GM20000 (cell line): Measurements from ENCODE around the gene B3GLCT.

ENCODE experiments used
- DNase-seq: peaks from one replicate; pipeline ENCODE4 v3.0.0; 2012; ENCODE audit warnings: low spot score
- CTCF ChIP-seq: IDR thresholded peaks from 2 replicates; pipeline ENCODE4 v1.5.1; 2012; ENCODE audit warnings: mild to moderate bottlenecking, control low read depth; ENCODE audit errors: extremely low read depth, missing control alignments

B3GLCT gene

DNA sequence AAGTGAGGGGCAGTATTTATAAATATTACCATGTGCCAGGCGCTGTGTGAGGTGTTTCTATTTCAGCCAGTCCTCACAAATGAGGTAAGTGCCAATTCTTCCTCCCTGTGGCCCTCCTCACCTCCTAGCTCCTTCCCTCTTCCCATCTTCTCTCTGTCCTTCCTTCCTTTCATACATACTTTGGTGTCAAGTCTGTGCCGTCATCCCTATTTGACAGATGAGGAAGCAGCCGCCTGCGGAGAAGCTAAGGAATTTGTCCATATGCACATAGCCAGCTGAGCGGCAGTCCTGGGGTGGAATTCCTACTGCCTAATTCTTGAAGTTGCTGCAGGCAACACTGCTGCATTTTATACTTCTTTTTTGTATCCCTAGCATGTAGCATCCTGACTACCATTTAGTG is 150.8 kb downstream of the B3GLCT start:
- no peak for TF ChIP-seq CTCF
- no peak for DNase-seq

DNA sequence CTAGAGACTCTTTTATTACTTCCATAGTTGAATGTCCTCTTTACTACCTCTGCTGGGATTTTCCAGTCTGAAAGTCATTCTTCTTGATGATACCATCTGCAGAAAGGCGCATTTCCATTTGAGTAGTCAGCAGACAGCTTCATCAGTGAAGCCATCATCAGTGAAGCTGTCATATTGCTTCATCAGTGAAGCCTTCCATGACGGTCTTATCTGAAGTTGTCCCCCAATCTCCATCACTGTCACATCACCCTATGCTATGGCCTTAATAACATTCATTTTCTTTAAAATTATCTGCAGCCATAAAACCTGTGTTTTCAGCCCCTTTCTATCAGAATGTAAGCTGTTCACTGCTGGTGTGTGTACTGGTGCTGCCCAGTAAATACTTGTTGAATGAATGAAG is 151.6 kb downstream of the B3GLCT start:
- no peak for DNase-seq
- no peak for TF ChIP-seq CTCF

GRCh38 chr13:31352467-31352866 is 152.7 kb downstream of the B3GLCT start:
- DNase-seq: no peak
- no peak for TF ChIP-seq CTCF

- no peak for DNase-seq
- TF ChIP-seq CTCF: no peak
Measured at GRCh38 chr13:31355001-31355400, 155.2 kb downstream of the B3GLCT start.

DNA sequence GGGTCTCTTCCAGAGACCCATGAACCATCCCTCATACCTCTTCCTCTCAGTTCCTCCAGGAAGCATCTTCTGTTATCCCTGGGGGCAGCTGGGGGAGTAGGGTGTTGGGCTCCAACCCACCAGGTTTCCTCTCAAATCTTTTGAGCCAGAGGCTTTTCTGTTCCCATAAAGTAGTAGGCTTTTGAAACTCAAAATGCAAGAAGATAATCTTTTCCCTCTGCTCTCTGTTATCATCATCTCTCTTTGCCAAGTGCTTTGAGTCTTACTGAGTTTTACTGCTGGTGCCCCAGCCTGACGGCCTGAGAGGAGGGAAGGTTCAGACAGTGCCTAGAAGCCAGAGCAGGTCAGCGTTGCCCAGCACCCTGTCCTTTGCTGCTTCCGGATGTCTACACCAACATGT is 157.2 kb downstream of the B3GLCT start:
- no peak for DNase-seq
- no peak for TF ChIP-seq CTCF

- no peak for DNase-seq
- no peak for TF ChIP-seq CTCF
Measured at GRCh38 chr13:31357581-31357980, 157.8 kb downstream of the B3GLCT start.

DNA sequence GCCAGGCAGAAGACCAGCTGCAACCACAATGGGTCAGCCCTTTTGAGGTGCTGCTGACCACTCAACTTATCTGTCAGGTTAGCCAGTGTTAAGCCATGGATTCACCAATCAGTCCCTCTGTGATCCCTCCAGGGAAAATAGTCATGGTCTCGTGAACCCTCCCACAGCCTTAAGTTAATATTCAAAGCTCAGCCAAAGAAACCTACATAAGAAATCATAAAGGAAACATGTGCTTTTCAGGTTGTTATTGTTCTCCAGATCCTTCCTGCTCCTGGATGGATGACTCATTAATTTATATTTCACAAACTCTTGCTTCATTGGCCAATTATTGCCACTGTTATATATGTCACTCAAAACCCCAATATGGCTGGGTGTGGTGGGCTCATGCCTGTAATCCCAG is 161.9 kb downstream of the B3GLCT start:
- DNase-seq: no peak
- TF ChIP-seq CTCF: no peak

GRCh38 chr13:31365630-31366029 is 165.9 kb downstream of the B3GLCT start:
- no peak for TF ChIP-seq CTCF
- no peak for DNase-seq
